ENCODE measurements around the gene STARD5.

The STARD5 gene

GRCh38 chr15:81293728-81294515, 30.0 kb downstream of the STARD5 start:
- Mint-ChIP-seq H3K27ac (no peak overlapping the region), H3K27me3 (ENCODE audit: low read depth, poor library complexity) (peaks cover 16% of the 10 kb centered on the region), H3K9me3 (no peaks in the 10 kb centered on the region), H3K36me3 (ENCODE audit: low read depth) (no peaks in the 10 kb centered on the region), H3K4me1 (peaks cover 17% of the 10 kb centered on the region), H3K4me3 (no peak overlapping the region)
- DNase-seq = no peak
- no peak for TF ChIP-seq CTCF (IDR thresholded peaks at IDR 0.05)

GRCh38 chr15:81292523-81293001, 31.4 kb downstream of the STARD5 start:
- Mint-ChIP-seq H3K27ac (no peak overlapping the region), H3K9me3 (no peaks in the 10 kb centered on the region), H3K36me3 (ENCODE audit: low read depth) (no peaks in the 10 kb centered on the region), H3K4me3 (no peak overlapping the region), H3K4me1 (peaks cover 17% of the 10 kb centered on the region), H3K27me3 (ENCODE audit: low read depth, poor library complexity) (peaks cover 14% of the 10 kb centered on the region)
- DNase-seq = no peak
- no peak for TF ChIP-seq CTCF (IDR thresholded peaks at IDR 0.05)

- DNase-seq = no peak
- Mint-ChIP-seq H3K4me3 (no peak overlapping the region), H3K4me1 (peaks cover 17% of the 10 kb centered on the region), H3K36me3 (ENCODE audit: low read depth) (no peaks in the 10 kb centered on the region), H3K27me3 (ENCODE audit: low read depth, poor library complexity) (peaks cover 14% of the 10 kb centered on the region), H3K9me3 (no peaks in the 10 kb centered on the region), H3K27ac (no peak overlapping the region)
- no peak for TF ChIP-seq CTCF (IDR thresholded peaks at IDR 0.05)
These were observed 31.9 kb downstream of the STARD5 start for GRCh38 chr15:81291916-81292522.

GRCh38 chr15:81289910-81290309, 34.0 kb downstream of the STARD5 start:
- H3K9me3 Mint-ChIP-seq = no peaks in the 10 kb centered on the region
- H3K36me3 Mint-ChIP-seq (ENCODE audit: low read depth) = no peaks in the 10 kb centered on the region
- no peak overlapping the region for H3K27ac Mint-ChIP-seq
- H3K27me3 Mint-ChIP-seq (ENCODE audit: low read depth, poor library complexity) = peaks cover 17% of the 10 kb centered on the region
- DNase-seq = no peak
- TF ChIP-seq CTCF (IDR thresholded peaks at IDR 0.05) = no peak
- H3K4me3 Mint-ChIP-seq = no peak overlapping the region
- peaks cover 13% of the 10 kb centered on the region for H3K4me1 Mint-ChIP-seq

- no peak for DNase-seq
- Mint-ChIP-seq H3K36me3 (ENCODE audit: low read depth) (no peaks in the 10 kb centered on the region), H3K4me3 (no peak overlapping the region), H3K27me3 (ENCODE audit: low read depth, poor library complexity) (peaks cover 9% of the 10 kb centered on the region), H3K27ac (peak overlapping the region; percentile 1), H3K4me1 (no peaks in the 10 kb centered on the region), H3K9me3 (no peaks in the 10 kb centered on the region)
- TF ChIP-seq CTCF (IDR thresholded peaks at IDR 0.05) = no peak
These were observed 35.3 kb downstream of the STARD5 start for GRCh38 chr15:81288616-81289015.

All from nephron progenitor cell (in vitro differentiated cells).